Liver (tissue), 2 donors: ENCODE measurements around the gene NTNG2.

Experiments
- CTCF ChIP-seq: fragments of 150-350 bp; IDR thresholded peaks from 2 replicates; pipeline ENCODE4 v1.5.1; 2017; ENCODE audit warnings: improper control_type of control experiment, low read depth, low read length; ENCODE audit not compliant: missing input control
- YY1 ChIP-seq: IDR thresholded peaks from 2 replicates; pipeline ENCODE4 v1.6.1; 2016; ENCODE audit warnings: antibody characterized with exemption, mild to moderate bottlenecking
- donor health status: healthy.

- no peak for TF ChIP-seq YY1
- no peak for TF ChIP-seq CTCF
Measured at GRCh38 chr9:132233138-132233537, 71.3 kb downstream of the NTNG2 start.
